Muscle of arm (tissue), 12 donors: ENCODE measurements around the gene UQCC2. TPM values are rescaled to one million over a fixed set of nuclear protein-coding genes. Genes with fewer than 3 reads are reported as not detected.

Source experiments
- DNase-seq: peaks from one replicate; pipeline ENCODE4 v3.0.0-alpha.2; 2013
- polyA plus RNA-seq, 12 donors: library from polyadenylated mRNA; unstranded; fragments of 120-200 nt; gene quantifications; one replicate each; pipeline ENCODE4 v1.2.1, GENCODE V29; 2013; ENCODE audit not compliant: insufficient read length in 12 of 12

UQCC2 gene
- polyA plus RNA-seq, 12 donors = 40.5 to 90.5 (median 67.4) TPM; not detected in 1

- no peak for DNase-seq
These were observed 1.8 kb downstream of the UQCC2 start for GRCh38 chr6:33709605-33710295.

- no peak for DNase-seq
These were observed 2.8 kb downstream of the UQCC2 start for GRCh38 chr6:33708516-33709204.

GRCh38 chr6:33707771-33708170 is 3.7 kb downstream of the UQCC2 start:
- DNase-seq = no peak

GRCh38 chr6:33705955-33706725 is 5.4 kb downstream of the UQCC2 start:
- DNase-seq = no peak

- no peak for DNase-seq
These were observed 6.1 kb downstream of the UQCC2 start for GRCh38 chr6:33705268-33705885.

GRCh38 chr6:33704215-33705066 is 7.1 kb downstream of the UQCC2 start:
- no peak for DNase-seq

- no peak for DNase-seq
These were observed 9.0 kb downstream of the UQCC2 start for GRCh38 chr6:33702345-33702977.

- no peak for DNase-seq
These were observed 11.0 kb downstream of the UQCC2 start for GRCh38 chr6:33700391-33701050.

- no peak for DNase-seq
These were observed 11.8 kb downstream of the UQCC2 start for GRCh38 chr6:33699739-33700138.

GRCh38 chr6:33699131-33699530 is 12.4 kb downstream of the UQCC2 start:
- no peak for DNase-seq

GRCh38 chr6:33698494-33698893 is 13.0 kb downstream of the UQCC2 start:
- no peak for DNase-seq

GRCh38 chr6:33697845-33698244 is 13.7 kb downstream of the UQCC2 start:
- no peak for DNase-seq

GRCh38 chr6:33696548-33697518 is 14.7 kb downstream of the UQCC2 start:
- no peak for DNase-seq

- no peak for DNase-seq
These were observed 15.4 kb downstream of the UQCC2 start for GRCh38 chr6:33696076-33696475.

GRCh38 chr6:33695451-33695887 is 16.0 kb downstream of the UQCC2 start:
- DNase-seq = no peak

- DNase-seq = no peak
These were observed 16.5 kb downstream of the UQCC2 start for GRCh38 chr6:33694977-33695376.

- no peak for DNase-seq
These were observed 17.0 kb downstream of the UQCC2 start for GRCh38 chr6:33694401-33694931.
